HCT116 (cell line): Measurements from ENCODE around the gene BSG.

Source experiments
- CTCF ChIP-seq, 3 experiments: fragments of 200-600 bp in 1 of 3; sonication (generic) in 1 of 3; IDR thresholded peaks in 2 of 3; conservative IDR thresholded peaks in 1 of 3; 2 replicates each; pipeline ENCODE4 v1.5.1; 2012 to 2017; ENCODE audit warnings: low read depth in 2 of 3, low read length in 2 of 3, antibody characterized with exemption in 1 of 3, borderline replicate concordance in 1 of 3, control low read depth in 1 of 3, mild to moderate bottlenecking in 1 of 3, mixed read lengths in 1 of 3, mixed run types in 1 of 3, moderate library complexity in 1 of 3; ENCODE audit not compliant: insufficient read depth in 1 of 3
- JUND ChIP-seq: IDR thresholded peaks from 2 replicates; pipeline ENCODE4 v1.6.1; 2012
- POLR2A ChIP-seq: IDR thresholded peaks from 2 replicates; pipeline ENCODE4 v1.7.0; 2011; ENCODE audit warnings: borderline replicate concordance; ENCODE audit not compliant: insufficient read depth, insufficient read length; ENCODE audit errors: extremely low read depth
- POLR2AphosphoS5 ChIP-seq: IDR thresholded peaks from 2 replicates; pipeline ENCODE4 v1.6.1; 2011; ENCODE audit warnings: mild to moderate bottlenecking, low read depth, low read length, moderate library complexity
- YY1 ChIP-seq: IDR thresholded peaks from 2 replicates; pipeline ENCODE4 v1.6.1; 2011; ENCODE audit warnings: low read length, low read depth, moderate library complexity, mild to moderate bottlenecking; ENCODE audit not compliant: insufficient replicate concordance; ENCODE audit errors: extremely low read depth

DNA sequence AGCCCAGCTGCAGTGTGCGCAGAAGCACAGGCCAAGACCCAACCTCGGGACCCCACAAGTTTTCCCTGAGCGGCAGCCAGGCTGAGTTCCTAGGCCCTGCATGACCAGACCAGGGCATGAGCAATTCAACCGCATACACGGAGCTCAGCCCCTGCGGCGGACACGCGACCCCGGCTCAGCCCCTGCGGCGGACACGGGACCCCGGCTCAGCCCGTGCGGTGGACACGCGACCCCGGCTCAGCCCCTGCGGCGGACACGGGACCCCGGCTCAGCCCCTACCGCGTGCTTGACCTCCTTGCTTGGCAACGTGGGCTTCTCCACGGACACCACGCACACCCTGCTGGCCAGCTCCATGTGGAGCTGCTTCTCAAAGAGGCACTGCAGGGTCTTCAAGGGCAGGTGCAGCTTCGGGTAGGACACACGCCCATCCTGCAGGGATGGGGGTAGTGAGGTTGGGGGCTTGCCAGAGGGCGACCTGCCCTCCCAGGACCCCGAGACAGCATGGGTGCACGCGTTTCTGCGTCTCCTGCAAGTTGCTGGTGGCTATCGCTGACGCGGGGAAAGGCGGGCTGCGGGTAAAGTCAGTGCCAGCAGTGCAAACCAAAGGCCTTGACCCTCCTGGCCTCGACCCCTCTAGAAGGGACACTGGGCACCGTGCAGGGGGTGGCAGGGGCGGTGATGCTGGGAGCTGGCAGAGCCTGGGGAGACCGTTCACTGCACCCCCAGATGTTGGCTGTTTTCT lies 51.0 kb downstream of the BSG start:
- TF ChIP-seq POLR2A (no peak), JUND (no peak), CTCF (IDR thresholded peaks at IDR 0.05 in 2 of 3, conservative IDR thresholded peaks at IDR 0.05 in 1 of 3; ENCODE audit: borderline replicate concordance in 1 of 3, insufficient read depth in 1 of 3, low read depth in 2 of 3, low read length in 2 of 3) (no peak), POLR2AphosphoS5 (no peak), YY1 (no peak)
